HG03159 (cell line): ENCODE measurements around the gene IPO11.
"Not testable (repeated sequence)": the region's sequence is repeated elsewhere in the genome, so short reads cannot be mapped to it uniquely, and the experiment has no call there.

Experiments
- ATAC-seq: cut with Tn5 transposase; IDR thresholded peaks from one replicate; pipeline ENCODE4 v1.9.1; 2021; ENCODE audit warnings: mild to moderate bottlenecking, moderate library complexity; ENCODE audit not compliant: unreplicated experiment

Gene IPO11

GRCh38 chr5:62594364-62594984, 181.9 kb downstream of the IPO11 start:
- ATAC-seq, result no peak

- no peak for ATAC-seq
These were observed 183.5 kb downstream of the IPO11 start for GRCh38 chr5:62596096-62596495.

GRCh38 chr5:62596691-62597090, 184.1 kb downstream of the IPO11 start:
- ATAC-seq, result no peak

- ATAC-seq, result no peak
These were observed 184.8 kb downstream of the IPO11 start for GRCh38 chr5:62597314-62597713.

GRCh38 chr5:62600560-62601252, 188.1 kb downstream of the IPO11 start:
- no peak for ATAC-seq

- no peak for ATAC-seq
These were observed 191.4 kb downstream of the IPO11 start for GRCh38 chr5:62603934-62604333.

- no peak for ATAC-seq
These were observed 193.1 kb downstream of the IPO11 start for GRCh38 chr5:62605638-62606037.

- no peak for ATAC-seq
These were observed 194.3 kb downstream of the IPO11 start for GRCh38 chr5:62606878-62607277.

- ATAC-seq, result no peak
These were observed 195.1 kb downstream of the IPO11 start for GRCh38 chr5:62607615-62608014.

- ATAC-seq, result no peak
These were observed 196.3 kb downstream of the IPO11 start for GRCh38 chr5:62608529-62609511.

GRCh38 chr5:62614355-62614754, 201.8 kb downstream of the IPO11 start:
- ATAC-seq, result no peak

GRCh38 chr5:62616615-62617277, 204.2 kb downstream of the IPO11 start:
- ATAC-seq, result no peak

GRCh38 chr5:62617943-62618342, 205.4 kb downstream of the IPO11 start:
- ATAC-seq, result no peak

GRCh38 chr5:62620761-62621160, 208.2 kb downstream of the IPO11 start:
- ATAC-seq, result no peak

GRCh38 chr5:62621280-62621679, 208.7 kb downstream of the IPO11 start:
- no peak for ATAC-seq

GRCh38 chr5:62623271-62623670, 210.7 kb downstream of the IPO11 start:
- no peak for ATAC-seq

- ATAC-seq, result not testable (repeated sequence)
These were observed 211.9 kb downstream of the IPO11 start for GRCh38 chr5:62624436-62624835.

GRCh38 chr5:62626534-62626933, 214.0 kb downstream of the IPO11 start:
- no peak for ATAC-seq

GRCh38 chr5:62627121-62627520, 214.6 kb downstream of the IPO11 start:
- ATAC-seq, result no peak

GRCh38 chr5:62627901-62628300, 215.3 kb downstream of the IPO11 start:
- ATAC-seq, result no peak
